GM12878 (cell line): ENCODE measurements around the gene PKLR. TPM values are rescaled to one million over a fixed set of nuclear protein-coding genes. Genes with fewer than 3 reads are reported as not detected.

Experiments
- CEBPB ChIP-seq, 2 experiments: fragments of 150-350 bp in 1 of 2; IDR thresholded peaks; 2 replicates each; pipeline ENCODE4 v1.6.1; 2012 to 2014; ENCODE audit warnings: low read depth in 2 of 2, low read length in 2 of 2, borderline replicate concordance in 1 of 2, inconsistent platforms in 1 of 2
- EZH2 ChIP-seq: IDR thresholded peaks from 2 replicates; pipeline ENCODE4 v1.6.1; 2012; ENCODE audit warnings: low read depth, mild to moderate bottlenecking, control low read depth, inconsistent platforms, low read length, borderline replicate concordance; ENCODE audit not compliant: control insufficient read depth
- MXI1 ChIP-seq: fragments of 150-350 bp; IDR thresholded peaks from 2 replicates; pipeline ENCODE4 v1.6.1; 2011; ENCODE audit warnings: low read depth, mild to moderate bottlenecking, inconsistent platforms, low read length, improper control_type of control experiment
- MYB ChIP-seq: fragments of 150-350 bp; IDR thresholded peaks from 2 replicates; pipeline ENCODE4 v1.6.1; 2014; ENCODE audit warnings: mild to moderate bottlenecking, low read depth, low read length, borderline replicate concordance
- SPI1 ChIP-seq: IDR thresholded peaks from 2 replicates; pipeline ENCODE4 v1.6.1; 2011; ENCODE audit warnings: low read depth, mild to moderate bottlenecking, low read length, moderate library complexity, borderline replicate concordance; ENCODE audit not compliant: insufficient read depth
- SUPT20H ChIP-seq: IDR thresholded peaks from 2 replicates; pipeline ENCODE4 v1.6.1; 2011; ENCODE audit warnings: low read depth, mild to moderate bottlenecking, low read length, moderate library complexity, borderline replicate concordance; ENCODE audit not compliant: control insufficient read depth
- SUZ12 ChIP-seq: fragments of 200-600 bp; sonication (generic); IDR thresholded peaks from one replicate; pipeline ENCODE4 v1.6.1; 2018; ENCODE audit warnings: antibody characterized with exemption, mild to moderate bottlenecking; ENCODE audit not compliant: unreplicated experiment
- TAF1 ChIP-seq: IDR thresholded peaks from 2 replicates; pipeline ENCODE4 v1.6.1; 2011; ENCODE audit warnings: mild to moderate bottlenecking, low read depth, low read length, borderline replicate concordance
- WRNIP1 ChIP-seq: IDR thresholded peaks from 2 replicates; pipeline ENCODE4 v1.6.1; 2011; ENCODE audit warnings: low read depth, low read length, improper control_type of control experiment, borderline replicate concordance
- YY1 ChIP-seq: IDR thresholded peaks from 2 replicates; pipeline ENCODE4 v1.6.1; 2011; ENCODE audit warnings: low read depth, mild to moderate bottlenecking, low read length
- ZNF384 ChIP-seq: IDR thresholded peaks from 2 replicates; pipeline ENCODE4 v1.6.1; 2012; ENCODE audit warnings: low read depth, mild to moderate bottlenecking, low read length, improper control_type of control experiment, borderline replicate concordance
- ZSCAN29 ChIP-seq: fragments of 450-650 bp; IDR thresholded peaks from 2 replicates; pipeline ENCODE4 v1.6.1; 2017; ENCODE audit warnings: mild to moderate bottlenecking, moderate library complexity
- polyA plus RNA-seq, 11 experiments: library from polyadenylated mRNA; depleted of rRNA in 4 of 11; unstranded in 6 of 11; stranded (reverse) in 5 of 11; fragments of >200 nt; fragmentation: Nextera tagmentation in 4 of 11; fragmentation: Illumina TruSeq in 1 of 11; extraction: Ambion mirVana in 4 of 11; extraction: Trizol in 1 of 11; gene quantifications; 1 replicate in 1 of 11; 2 replicates in 10 of 11; pipeline versions ENCODE4 v1.2.1 to v1.2.3, GENCODE V29; 2011 to 2016; ENCODE audit warnings: inconsistent platforms in 2 of 11, missing spikeins in 2 of 11, low read depth in 1 of 11
- total RNA-seq, 4 experiments: library from RNA; depleted of rRNA in 3 of 4; stranded (reverse); fragments of >200 nt in 3 of 4; fragmentation: Illumina TruSeq in 1 of 4; extraction: Trizol in 1 of 4; gene quantifications; 2 replicates each; pipeline versions ENCODE4 v1.2.1 to v1.2.3, GENCODE V29; 2013 to 2021
- TF ChIP-seq, protein P1 (sequence below): fragments of 450-650 bp; formaldehyde crosslinking; IDR thresholded peaks from 2 replicates; pipeline ENCODE4 v1.4.0; 2022; ENCODE audit warnings: mild to moderate bottlenecking, moderate library complexity
- TF ChIP-seq, protein P2 (sequence below): fragments of 150-350 bp; IDR thresholded peaks from 2 replicates; pipeline ENCODE4 v1.6.1; 2016; ENCODE audit warnings: low read depth, low read length
- TF ChIP-seq, protein P3 (sequence below): fragments of 450-650 bp; IDR thresholded peaks from 2 replicates; pipeline ENCODE4 v1.6.1; 2017; ENCODE audit warnings: low read depth, mild to moderate bottlenecking, moderate library complexity

PKLR gene
- total and polyA plus RNA-seq, 10 of the 15 experiments (the other 5 are each of a cell fraction or from before 2014, with no cell fraction given): 0.04 to 0.15 (median 0.08) TPM; not detected in 7

DNA sequence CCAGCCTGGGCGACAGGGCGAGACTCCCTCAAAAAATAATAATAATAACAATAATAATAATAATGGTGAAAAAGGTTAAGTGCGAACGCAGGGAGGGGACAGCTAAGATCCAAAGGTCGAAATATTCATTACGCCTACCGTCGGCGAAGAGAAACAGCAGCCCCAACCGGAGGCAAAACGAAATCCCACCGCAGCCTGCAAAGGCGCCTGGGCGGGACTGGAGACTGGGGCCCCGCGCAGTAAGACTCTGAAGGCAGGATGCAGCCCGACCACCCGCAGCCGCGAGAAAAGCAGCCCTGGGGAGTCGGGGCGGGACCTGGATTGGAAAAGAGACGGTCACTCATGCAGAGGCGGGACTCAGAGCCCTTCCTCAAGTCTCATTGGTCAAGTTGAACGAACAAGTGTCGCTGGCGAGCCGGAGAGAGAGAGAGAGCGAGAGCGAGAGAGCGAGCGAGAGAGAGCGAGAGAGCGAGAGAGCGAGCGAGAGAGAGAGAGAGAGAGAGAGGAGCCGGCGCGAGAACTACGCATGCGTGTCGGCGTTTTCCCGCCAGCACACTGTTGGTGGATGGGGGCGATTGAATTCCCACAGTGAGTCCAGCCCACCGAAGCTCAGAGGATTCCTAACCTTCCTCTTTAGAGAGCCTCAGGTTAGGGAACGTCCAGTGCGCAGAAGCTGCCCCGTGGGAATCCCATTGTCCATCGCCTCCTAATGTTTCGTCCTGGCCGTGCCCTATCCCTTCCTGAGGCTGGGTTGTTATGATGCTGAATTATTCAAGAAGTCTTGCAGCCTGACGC is 56.7 kb downstream of the PKLR start (continued):
- TF ChIP-seq, protein P1, sequence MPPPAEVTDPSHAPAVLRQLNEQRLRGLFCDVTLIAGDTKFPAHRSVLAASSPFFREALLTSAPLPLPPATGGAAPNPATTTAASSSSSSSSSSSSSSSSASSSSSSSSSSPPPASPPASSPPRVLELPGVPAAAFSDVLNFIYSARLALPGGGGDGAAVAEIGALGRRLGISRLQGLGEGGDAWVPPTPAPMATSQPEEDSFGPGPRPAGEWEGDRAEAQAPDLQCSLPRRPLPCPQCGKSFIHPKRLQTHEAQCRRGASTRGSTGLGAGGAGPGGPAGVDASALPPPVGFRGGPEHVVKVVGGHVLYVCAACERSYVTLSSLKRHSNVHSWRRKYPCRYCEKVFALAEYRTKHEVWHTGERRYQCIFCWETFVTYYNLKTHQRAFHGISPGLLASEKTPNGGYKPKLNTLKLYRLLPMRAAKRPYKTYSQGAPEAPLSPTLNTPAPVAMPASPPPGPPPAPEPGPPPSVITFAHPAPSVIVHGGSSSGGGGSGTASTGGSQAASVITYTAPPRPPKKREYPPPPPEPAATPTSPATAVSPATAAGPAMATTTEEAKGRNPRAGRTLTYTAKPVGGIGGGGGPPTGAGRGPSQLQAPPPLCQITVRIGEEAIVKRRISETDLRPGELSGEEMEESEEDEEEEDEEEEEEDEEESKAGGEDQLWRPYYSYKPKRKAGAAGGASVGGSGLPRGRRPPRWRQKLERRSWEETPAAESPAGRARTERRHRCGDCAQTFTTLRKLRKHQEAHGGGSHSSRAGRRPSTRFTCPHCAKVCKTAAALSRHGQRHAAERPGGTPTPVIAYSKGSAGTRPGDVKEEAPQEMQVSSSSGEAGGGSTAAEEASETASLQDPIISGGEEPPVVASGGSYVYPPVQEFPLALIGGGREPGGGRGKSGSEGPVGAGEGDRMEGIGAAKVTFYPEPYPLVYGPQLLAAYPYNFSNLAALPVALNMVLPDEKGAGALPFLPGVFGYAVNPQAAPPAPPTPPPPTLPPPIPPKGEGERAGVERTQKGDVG: no peak
- TF ChIP-seq, protein P2, sequence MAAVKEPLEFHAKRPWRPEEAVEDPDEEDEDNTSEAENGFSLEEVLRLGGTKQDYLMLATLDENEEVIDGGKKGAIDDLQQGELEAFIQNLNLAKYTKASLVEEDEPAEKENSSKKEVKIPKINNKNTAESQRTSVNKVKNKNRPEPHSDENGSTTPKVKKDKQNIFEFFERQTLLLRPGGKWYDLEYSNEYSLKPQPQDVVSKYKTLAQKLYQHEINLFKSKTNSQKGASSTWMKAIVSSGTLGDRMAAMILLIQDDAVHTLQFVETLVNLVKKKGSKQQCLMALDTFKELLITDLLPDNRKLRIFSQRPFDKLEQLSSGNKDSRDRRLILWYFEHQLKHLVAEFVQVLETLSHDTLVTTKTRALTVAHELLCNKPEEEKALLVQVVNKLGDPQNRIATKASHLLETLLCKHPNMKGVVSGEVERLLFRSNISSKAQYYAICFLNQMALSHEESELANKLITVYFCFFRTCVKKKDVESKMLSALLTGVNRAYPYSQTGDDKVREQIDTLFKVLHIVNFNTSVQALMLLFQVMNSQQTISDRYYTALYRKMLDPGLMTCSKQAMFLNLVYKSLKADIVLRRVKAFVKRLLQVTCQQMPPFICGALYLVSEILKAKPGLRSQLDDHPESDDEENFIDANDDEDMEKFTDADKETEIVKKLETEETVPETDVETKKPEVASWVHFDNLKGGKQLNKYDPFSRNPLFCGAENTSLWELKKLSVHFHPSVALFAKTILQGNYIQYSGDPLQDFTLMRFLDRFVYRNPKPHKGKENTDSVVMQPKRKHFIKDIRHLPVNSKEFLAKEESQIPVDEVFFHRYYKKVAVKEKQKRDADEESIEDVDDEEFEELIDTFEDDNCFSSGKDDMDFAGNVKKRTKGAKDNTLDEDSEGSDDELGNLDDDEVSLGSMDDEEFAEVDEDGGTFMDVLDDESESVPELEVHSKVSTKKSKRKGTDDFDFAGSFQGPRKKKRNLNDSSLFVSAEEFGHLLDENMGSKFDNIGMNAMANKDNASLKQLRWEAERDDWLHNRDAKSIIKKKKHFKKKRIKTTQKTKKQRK: no peak
- TF ChIP-seq SUPT20H (no peak), WRNIP1 (no peak), CEBPB (IDR thresholded peaks at IDR 0.05; ENCODE audit: borderline replicate concordance in 1 of 2, low read depth in 2 of 2, low read length in 2 of 2) (no peak), TAF1 (peak; percentile 86), SUZ12 (no peak), YY1 (peak; percentile 91), MXI1 (peak; percentile 59; the same call in 1 of the 2 replicates), MYB (peak; percentile 77; the same call in 1 of the 2 replicates), EZH2 (no peak), SPI1 (no peak), ZNF384 (0 out of 2 replicates have a peak, but pooled peaks have one; percentile 32), ZSCAN29 (peak; percentile 92)
- TF ChIP-seq, protein P3, sequence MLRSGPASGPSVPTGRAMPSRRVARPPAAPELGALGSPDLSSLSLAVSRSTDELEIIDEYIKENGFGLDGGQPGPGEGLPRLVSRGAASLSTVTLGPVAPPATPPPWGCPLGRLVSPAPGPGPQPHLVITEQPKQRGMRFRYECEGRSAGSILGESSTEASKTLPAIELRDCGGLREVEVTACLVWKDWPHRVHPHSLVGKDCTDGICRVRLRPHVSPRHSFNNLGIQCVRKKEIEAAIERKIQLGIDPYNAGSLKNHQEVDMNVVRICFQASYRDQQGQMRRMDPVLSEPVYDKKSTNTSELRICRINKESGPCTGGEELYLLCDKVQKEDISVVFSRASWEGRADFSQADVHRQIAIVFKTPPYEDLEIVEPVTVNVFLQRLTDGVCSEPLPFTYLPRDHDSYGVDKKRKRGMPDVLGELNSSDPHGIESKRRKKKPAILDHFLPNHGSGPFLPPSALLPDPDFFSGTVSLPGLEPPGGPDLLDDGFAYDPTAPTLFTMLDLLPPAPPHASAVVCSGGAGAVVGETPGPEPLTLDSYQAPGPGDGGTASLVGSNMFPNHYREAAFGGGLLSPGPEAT: peak; percentile 84
